SW480 (cell line): ENCODE measurements around the gene DPH5.

Source experiments
- DNase-seq: peaks from one replicate; pipeline ENCODE4 v3.0.0-alpha.2; 2016; ENCODE audit warnings: low spot score

The DPH5 gene

DNA sequence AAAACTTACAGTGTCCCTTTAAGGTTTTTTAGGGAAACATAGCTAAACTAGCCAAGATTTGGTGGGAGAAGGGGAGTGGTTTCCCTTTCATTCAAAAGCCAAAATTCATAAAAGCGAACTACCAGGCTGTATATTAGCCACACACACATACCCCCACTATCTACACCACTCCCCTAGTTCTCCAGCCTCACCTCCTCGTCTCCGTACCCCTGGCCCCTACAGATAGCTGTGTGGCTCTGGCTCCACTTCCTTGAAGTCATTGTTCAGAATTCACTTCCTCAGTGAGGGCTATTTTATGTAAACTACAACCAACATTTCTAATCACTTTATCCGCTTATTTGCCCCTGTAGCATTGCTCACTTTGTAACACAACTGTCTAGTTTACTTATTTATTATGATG lies 5.3 kb upstream of the DPH5 start:
- no peak for DNase-seq

GRCh38 chr1:101029184-101029583 lies 3.6 kb upstream of the DPH5 start:
- no peak for DNase-seq

DNA sequence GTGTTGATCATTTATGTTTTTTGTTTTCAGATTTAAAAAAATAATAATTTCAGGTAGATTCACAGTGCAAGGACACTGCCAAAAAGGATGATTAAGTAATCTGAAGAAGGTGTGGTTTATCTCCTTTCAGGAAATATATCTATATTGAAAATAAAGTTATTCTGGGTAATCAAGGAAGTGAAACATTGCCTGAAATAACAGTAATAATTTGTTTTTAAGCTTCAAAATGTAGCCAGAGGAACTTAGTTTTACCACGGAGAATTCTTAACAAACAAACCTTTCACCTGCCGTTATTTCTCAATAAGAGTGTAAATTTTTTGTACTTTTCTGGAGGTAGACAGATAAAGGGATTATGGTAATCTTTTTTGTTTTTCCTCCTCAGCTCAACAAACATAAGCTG lies 2.9 kb upstream of the DPH5 start:
- DNase-seq, result no peak

GRCh38 chr1:101027194-101027772 lies 1.7 kb upstream of the DPH5 start:
- no peak for DNase-seq

GRCh38 chr1:101026430-101026788 lies 825 bp upstream of the DPH5 start:
- no peak for DNase-seq

DNA sequence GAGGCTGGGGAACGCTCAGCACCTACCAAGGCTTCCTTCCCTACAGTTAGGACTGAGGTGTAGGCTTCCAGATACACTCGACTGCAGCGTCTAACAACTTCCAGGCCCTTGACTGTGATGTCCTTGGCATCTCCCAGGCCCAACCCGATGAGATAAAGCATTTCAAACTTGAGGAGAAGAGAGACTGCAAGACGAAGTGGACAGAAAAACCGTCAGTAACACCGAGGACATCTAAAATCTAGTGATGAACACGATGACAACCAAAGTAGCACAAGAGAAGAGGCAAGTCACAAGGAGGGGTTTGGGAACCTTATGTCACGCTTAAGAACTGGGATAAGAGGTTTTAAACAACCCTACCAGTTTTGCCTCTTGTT lies 314 bp downstream of the DPH5 start:
- DNase-seq, result peak; percentile 3

GRCh38 chr1:101022294-101022693 lies 3.3 kb downstream of the DPH5 start:
- no peak for DNase-seq

DNA sequence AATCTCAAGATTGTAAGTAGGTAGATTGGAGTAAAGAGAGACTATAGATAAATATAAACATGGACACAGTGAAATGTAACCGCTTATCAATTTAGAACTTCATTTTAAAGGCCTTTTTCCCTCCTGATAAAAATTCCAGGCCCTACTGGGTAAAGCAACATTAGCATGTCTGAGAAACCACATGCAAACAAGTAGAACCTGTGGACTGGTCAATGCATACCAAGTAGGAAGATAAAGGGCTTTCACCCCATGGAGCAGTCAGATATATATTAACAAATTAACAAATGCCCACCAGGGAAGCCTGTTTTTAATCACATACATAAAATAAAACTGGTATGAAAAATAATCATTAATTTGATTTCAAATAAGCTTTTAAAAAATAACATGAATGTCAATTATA lies 8.1 kb downstream of the DPH5 start:
- DNase-seq, result no peak

DNA sequence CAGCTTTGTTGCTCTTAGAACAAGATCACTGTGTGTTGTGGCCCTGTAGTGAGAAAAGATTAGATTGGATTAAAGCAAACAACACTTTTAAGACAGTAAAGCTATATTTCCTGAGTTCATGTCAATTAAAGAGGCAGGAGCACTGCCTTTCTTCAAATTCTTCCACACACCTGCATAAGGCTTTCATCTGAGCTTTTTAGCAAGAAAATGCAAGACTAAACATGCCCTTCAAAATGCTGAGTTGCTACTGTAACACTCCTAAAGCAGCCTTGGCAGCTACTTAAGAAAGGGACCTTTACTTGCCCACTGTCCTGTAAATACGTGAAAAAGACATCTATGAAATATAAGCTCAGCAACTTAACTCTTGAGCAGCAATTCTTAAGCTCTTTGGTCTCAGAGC lies 11.8 kb downstream of the DPH5 start:
- DNase-seq, result no peak

GRCh38 chr1:101008229-101008834 lies 17.3 kb downstream of the DPH5 start:
- no peak for DNase-seq

GRCh38 chr1:101006553-101006952 lies 19.0 kb downstream of the DPH5 start:
- DNase-seq, result no peak

GRCh38 chr1:101005871-101006270 lies 19.7 kb downstream of the DPH5 start:
- DNase-seq, result no peak

GRCh38 chr1:101005183-101005582 lies 20.4 kb downstream of the DPH5 start:
- no peak for DNase-seq

DNA sequence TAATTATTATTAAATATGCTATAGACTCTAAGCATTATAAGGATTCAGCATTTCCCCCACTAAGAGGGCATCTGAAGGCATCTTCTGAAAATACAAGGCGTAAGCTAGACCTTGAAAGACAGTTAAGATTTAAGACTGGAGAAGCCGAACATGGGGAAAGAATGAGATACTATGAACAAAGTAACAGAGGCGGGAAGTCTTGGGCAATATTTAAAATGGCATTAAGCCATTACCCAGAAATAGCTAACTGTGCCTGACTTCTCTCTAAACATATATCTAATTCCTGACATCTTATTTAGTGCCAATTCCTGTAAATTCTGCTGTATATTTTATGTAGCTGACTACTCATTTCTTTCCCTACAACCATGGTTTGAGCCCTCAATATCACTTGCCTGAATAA lies 20.9 kb downstream of the DPH5 start:
- DNase-seq, result no peak

- DNase-seq, result no peak
Observed at GRCh38 chr1:101004061-101004460, 21.5 kb downstream of the DPH5 start.

DNA sequence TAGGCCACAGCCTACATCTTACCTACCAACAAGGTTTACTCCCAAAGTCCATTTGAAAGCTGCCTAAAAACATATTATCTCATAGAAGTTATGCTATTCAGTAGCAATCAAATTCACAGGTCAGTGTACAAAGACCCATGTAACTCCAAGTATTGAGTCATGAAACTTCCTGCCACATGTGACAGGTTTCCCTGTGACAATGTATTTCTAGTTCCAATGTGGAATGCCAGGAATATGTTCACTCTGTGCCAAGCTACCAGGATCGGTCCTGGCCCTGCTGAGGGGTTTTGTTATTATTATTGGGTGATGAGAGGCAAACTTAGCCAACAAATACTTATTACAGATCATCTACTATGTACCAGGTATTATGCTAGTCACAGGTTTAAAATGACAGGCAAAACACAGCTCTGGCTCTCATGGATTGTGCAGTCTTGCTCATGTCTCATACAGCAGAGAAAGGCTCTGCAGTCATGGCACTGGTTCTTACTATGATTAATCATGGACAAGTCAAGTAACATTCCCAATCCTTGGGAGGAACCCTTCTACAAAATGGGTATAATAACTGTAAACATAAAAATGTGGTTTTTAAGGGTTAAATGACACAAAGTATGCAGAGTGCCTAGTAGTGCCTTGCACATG lies 22.5 kb downstream of the DPH5 start:
- no peak for DNase-seq

GRCh38 chr1:101002551-101002950 lies 23.0 kb downstream of the DPH5 start:
- DNase-seq, result no peak

- no peak for DNase-seq
Observed at GRCh38 chr1:101000131-101000873, 25.3 kb downstream of the DPH5 start.

- DNase-seq, result no peak
Observed at GRCh38 chr1:100998426-100998825, 27.2 kb downstream of the DPH5 start.

GRCh38 chr1:100995198-100995988 lies 30.2 kb downstream of the DPH5 start:
- no peak for DNase-seq

DNA sequence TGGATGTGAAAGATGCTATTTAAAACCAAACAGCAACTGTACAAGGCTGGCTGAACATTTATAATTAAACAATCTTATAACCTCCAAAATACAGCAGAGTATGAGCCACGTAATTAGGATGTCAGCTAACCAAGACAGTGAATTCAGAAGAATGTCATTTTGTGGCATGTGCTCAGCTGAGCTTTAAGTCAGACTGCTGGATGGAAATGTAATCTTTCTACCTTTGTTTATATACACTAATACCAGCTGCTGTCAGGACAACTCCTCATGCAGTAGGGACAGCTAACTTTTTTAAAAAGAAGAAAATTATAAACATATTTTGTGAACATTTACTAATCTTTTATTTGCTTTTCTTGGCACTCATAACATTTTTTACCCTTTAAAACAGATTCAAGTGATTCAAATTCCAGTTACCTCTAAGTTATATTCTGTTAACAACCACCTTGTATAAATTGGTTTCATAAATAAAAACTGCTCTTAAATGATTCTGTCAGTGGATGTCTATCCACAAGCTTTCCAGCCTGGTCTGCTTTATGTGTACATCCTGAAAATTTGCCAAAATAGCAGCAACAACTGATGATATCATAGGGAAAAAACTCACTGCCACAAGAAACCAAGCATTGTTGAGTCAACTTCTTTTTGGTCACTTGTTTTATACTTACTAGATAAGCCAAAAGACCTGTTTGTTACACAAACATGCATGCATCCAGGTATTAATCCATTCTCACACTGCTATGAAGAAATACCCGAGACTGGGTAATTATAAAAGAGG lies 36.1 kb downstream of the DPH5 start:
- no peak for DNase-seq

- DNase-seq, result no peak
Observed at GRCh38 chr1:100988121-100988520, 37.5 kb downstream of the DPH5 start.
